ENCODE data around the gene EXT2. TPM values are rescaled to one million over a fixed set of nuclear protein-coding genes. Genes with fewer than 3 reads are reported as not detected.

The EXT2 gene
- total and polyA plus RNA-seq, 2 experiments from 2014 or later: 15.9 to 48.6 TPM

- no peak for TF ChIP-seq ZNF331 (CRISPR knock-in tag; IDR thresholded peaks at IDR 0.05; ENCODE audit: low read depth)
Measured at GRCh38 chr11:44264761-44265160, 169.3 kb downstream of the EXT2 start (continued).

GRCh38 chr11:44266056-44266780, 170.7 kb downstream of the EXT2 start:
- no peaks in the 10 kb centered on the region for H3K9me2 ChIP-seq (ENCODE audit: insufficient read depth)
- TF ChIP-seq CREB1 (CRISPR knock-in tag; IDR thresholded peaks at IDR 0.05; ENCODE audit: low read depth) (no peak), STAT1 (IDR thresholded peaks at IDR 0.05; ENCODE audit: unreplicated experiment) (no peak), POLR2AphosphoS5 (IDR thresholded peaks at IDR 0.05; ENCODE audit: low read depth) (no peak), ZNF331 (CRISPR knock-in tag; IDR thresholded peaks at IDR 0.05; ENCODE audit: low read depth) (no peak), JUNB (IDR thresholded peaks at IDR 0.05; ENCODE audit: unreplicated experiment) (no peak), NANOG (IDR thresholded peaks at IDR 0.05; ENCODE audit: borderline replicate concordance) (no peak), ZNF114 (CRISPR knock-in tag; IDR thresholded peaks at IDR 0.05) (no peak), EZH2 (IDR thresholded peaks at IDR 0.05; ENCODE audit: low read depth, unreplicated experiment) (no peak), ETS1 (IDR thresholded peaks at IDR 0.05) (no peak)
- TF ChIP-seq, protein P1, sequence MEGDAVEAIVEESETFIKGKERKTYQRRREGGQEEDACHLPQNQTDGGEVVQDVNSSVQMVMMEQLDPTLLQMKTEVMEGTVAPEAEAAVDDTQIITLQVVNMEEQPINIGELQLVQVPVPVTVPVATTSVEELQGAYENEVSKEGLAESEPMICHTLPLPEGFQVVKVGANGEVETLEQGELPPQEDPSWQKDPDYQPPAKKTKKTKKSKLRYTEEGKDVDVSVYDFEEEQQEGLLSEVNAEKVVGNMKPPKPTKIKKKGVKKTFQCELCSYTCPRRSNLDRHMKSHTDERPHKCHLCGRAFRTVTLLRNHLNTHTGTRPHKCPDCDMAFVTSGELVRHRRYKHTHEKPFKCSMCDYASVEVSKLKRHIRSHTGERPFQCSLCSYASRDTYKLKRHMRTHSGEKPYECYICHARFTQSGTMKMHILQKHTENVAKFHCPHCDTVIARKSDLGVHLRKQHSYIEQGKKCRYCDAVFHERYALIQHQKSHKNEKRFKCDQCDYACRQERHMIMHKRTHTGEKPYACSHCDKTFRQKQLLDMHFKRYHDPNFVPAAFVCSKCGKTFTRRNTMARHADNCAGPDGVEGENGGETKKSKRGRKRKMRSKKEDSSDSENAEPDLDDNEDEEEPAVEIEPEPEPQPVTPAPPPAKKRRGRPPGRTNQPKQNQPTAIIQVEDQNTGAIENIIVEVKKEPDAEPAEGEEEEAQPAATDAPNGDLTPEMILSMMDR (conservative IDR thresholded peaks at IDR 0.05; ENCODE audit: low read depth in 2 of 2): no peak
- TF ChIP-seq, protein P2, sequence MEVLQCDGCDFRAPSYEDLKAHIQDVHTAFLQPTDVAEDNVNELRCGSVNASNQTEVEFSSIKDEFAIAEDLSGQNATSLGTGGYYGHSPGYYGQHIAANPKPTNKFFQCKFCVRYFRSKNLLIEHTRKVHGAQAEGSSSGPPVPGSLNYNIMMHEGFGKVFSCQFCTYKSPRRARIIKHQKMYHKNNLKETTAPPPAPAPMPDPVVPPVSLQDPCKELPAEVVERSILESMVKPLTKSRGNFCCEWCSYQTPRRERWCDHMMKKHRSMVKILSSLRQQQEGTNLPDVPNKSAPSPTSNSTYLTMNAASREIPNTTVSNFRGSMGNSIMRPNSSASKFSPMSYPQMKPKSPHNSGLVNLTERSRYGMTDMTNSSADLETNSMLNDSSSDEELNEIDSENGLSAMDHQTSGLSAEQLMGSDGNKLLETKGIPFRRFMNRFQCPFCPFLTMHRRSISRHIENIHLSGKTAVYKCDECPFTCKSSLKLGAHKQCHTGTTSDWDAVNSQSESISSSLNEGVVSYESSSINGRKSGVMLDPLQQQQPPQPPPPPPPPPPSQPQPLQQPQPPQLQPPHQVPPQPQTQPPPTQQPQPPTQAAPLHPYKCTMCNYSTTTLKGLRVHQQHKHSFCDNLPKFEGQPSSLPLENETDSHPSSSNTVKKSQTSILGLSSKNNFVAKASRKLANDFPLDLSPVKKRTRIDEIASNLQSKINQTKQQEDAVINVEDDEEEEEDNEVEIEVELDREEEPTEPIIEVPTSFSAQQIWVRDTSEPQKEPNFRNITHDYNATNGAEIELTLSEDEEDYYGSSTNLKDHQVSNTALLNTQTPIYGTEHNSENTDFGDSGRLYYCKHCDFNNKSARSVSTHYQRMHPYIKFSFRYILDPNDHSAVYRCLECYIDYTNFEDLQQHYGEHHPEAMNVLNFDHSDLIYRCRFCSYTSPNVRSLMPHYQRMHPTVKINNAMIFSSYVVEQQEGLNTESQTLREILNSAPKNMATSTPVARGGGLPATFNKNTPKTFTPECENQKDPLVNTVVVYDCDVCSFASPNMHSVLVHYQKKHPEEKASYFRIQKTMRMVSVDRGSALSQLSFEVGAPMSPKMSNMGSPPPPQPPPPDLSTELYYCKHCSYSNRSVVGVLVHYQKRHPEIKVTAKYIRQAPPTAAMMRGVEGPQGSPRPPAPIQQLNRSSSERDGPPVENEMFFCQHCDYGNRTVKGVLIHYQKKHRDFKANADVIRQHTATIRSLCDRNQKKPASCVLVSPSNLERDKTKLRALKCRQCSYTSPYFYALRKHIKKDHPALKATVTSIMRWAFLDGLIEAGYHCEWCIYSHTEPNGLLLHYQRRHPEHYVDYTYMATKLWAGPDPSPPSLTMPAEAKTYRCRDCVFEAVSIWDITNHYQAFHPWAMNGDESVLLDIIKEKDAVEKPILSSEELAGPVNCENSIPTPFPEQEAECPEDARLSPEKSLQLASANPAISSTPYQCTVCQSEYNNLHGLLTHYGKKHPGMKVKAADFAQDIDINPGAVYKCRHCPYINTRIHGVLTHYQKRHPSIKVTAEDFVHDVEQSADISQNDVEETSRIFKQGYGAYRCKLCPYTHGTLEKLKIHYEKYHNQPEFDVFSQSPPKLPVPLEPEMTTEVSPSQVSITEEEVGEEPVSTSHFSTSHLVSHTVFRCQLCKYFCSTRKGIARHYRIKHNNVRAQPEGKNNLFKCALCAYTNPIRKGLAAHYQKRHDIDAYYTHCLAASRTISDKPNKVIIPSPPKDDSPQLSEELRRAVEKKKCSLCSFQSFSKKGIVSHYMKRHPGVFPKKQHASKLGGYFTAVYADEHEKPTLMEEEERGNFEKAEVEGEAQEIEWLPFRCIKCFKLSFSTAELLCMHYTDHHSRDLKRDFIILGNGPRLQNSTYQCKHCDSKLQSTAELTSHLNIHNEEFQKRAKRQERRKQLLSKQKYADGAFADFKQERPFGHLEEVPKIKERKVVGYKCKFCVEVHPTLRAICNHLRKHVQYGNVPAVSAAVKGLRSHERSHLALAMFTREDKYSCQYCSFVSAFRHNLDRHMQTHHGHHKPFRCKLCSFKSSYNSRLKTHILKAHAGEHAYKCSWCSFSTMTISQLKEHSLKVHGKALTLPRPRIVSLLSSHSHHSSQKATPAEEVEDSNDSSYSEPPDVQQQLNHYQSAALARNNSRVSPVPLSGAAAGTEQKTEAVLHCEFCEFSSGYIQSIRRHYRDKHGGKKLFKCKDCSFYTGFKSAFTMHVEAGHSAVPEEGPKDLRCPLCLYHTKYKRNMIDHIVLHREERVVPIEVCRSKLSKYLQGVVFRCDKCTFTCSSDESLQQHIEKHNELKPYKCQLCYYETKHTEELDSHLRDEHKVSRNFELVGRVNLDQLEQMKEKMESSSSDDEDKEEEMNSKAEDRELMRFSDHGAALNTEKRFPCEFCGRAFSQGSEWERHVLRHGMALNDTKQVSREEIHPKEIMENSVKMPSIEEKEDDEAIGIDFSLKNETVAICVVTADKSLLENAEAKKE (CRISPR knock-in tag; IDR thresholded peaks at IDR 0.05): no peak
- TF ChIP-seq, protein P3, sequence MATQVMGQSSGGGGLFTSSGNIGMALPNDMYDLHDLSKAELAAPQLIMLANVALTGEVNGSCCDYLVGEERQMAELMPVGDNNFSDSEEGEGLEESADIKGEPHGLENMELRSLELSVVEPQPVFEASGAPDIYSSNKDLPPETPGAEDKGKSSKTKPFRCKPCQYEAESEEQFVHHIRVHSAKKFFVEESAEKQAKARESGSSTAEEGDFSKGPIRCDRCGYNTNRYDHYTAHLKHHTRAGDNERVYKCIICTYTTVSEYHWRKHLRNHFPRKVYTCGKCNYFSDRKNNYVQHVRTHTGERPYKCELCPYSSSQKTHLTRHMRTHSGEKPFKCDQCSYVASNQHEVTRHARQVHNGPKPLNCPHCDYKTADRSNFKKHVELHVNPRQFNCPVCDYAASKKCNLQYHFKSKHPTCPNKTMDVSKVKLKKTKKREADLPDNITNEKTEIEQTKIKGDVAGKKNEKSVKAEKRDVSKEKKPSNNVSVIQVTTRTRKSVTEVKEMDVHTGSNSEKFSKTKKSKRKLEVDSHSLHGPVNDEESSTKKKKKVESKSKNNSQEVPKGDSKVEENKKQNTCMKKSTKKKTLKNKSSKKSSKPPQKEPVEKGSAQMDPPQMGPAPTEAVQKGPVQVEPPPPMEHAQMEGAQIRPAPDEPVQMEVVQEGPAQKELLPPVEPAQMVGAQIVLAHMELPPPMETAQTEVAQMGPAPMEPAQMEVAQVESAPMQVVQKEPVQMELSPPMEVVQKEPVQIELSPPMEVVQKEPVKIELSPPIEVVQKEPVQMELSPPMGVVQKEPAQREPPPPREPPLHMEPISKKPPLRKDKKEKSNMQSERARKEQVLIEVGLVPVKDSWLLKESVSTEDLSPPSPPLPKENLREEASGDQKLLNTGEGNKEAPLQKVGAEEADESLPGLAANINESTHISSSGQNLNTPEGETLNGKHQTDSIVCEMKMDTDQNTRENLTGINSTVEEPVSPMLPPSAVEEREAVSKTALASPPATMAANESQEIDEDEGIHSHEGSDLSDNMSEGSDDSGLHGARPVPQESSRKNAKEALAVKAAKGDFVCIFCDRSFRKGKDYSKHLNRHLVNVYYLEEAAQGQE (IDR thresholded peaks at IDR 0.05; ENCODE audit: unreplicated experiment): no peak

More at GRCh38 chr11:44266056-44266780, 170.7 kb downstream of the EXT2 start:
- H3K4me1 Mint-ChIP-seq: peaks cover 3% of the 10 kb centered on the region; the same call in 2 of the 3 replicates
- no peaks in the 10 kb centered on the region for H3K9me3 Mint-ChIP-seq
- Histone ChIP-seq H2AFZ (no peak overlapping the region), H3F3A (replicated peaks; ENCODE audit: low read depth) (no peaks in the 10 kb centered on the region), H4K20me1 (replicated peaks; ENCODE audit: insufficient read depth) (no peaks in the 10 kb centered on the region), H3K27me3 (ENCODE audit: insufficient read depth) (no peaks in the 10 kb centered on the region), H3K79me2 (replicated peaks; ENCODE audit: insufficient read depth) (no peaks in the 10 kb centered on the region), H3K36me3 (ENCODE audit: insufficient read depth) (no peaks in the 10 kb centered on the region), H3K4me2 (no peak overlapping the region), H3K4me3 (no peak overlapping the region), H3K4me1 (ENCODE audit: insufficient read depth) (no peaks in the 10 kb centered on the region), H3K27ac (ENCODE audit: low read depth) (no peak overlapping the region)
- no peak overlapping the region for H3K27ac Mint-ChIP-seq
- peaks cover 8% of the 10 kb centered on the region for H3K27me3 Mint-ChIP-seq (ENCODE audit: insufficient read depth, low read depth, poor library complexity)
- DNase-seq (ENCODE audit: low spot score) (no peak), ATAC-seq (no peak)
- H3K36me3 Mint-ChIP-seq (ENCODE audit: low read depth): no peaks in the 10 kb centered on the region; the same call in 2 of the 3 replicates
- H3K4me3 Mint-ChIP-seq: no peak overlapping the region
